HG02678 (cell line): ENCODE results near the gene ARHGAP15.

Source experiments
- ATAC-seq: cut with Tn5 transposase; IDR thresholded peaks from one replicate; pipeline ENCODE4 v1.9.1; 2021; ENCODE audit warnings: mild to moderate bottlenecking, moderate library complexity; ENCODE audit not compliant: unreplicated experiment

Gene ARHGAP15

GRCh38 chr2:143333168-143333791 lies 204.1 kb downstream of the ARHGAP15 start:
- no peak for ATAC-seq

- ATAC-seq: no peak
Measured at GRCh38 chr2:143333847-143334246, 204.6 kb downstream of the ARHGAP15 start.

GRCh38 chr2:143334837-143335236 lies 205.6 kb downstream of the ARHGAP15 start:
- ATAC-seq: no peak

- no peak for ATAC-seq
Measured at GRCh38 chr2:143336719-143337210, 207.5 kb downstream of the ARHGAP15 start.

- ATAC-seq: no peak
Measured at GRCh38 chr2:143341478-143341877, 212.3 kb downstream of the ARHGAP15 start.

- no peak for ATAC-seq
Measured at GRCh38 chr2:143344780-143345179, 215.6 kb downstream of the ARHGAP15 start.

- no peak for ATAC-seq
Measured at GRCh38 chr2:143345887-143346787, 216.9 kb downstream of the ARHGAP15 start.

- no peak for ATAC-seq
Measured at GRCh38 chr2:143347271-143347695, 218.1 kb downstream of the ARHGAP15 start.

GRCh38 chr2:143347901-143348414 lies 218.7 kb downstream of the ARHGAP15 start:
- no peak for ATAC-seq

- no peak for ATAC-seq
Measured at GRCh38 chr2:143354050-143354750, 225.0 kb downstream of the ARHGAP15 start.

- no peak for ATAC-seq
Measured at GRCh38 chr2:143355870-143356269, 226.7 kb downstream of the ARHGAP15 start.

GRCh38 chr2:143356336-143356735 lies 227.1 kb downstream of the ARHGAP15 start:
- no peak for ATAC-seq

GRCh38 chr2:143356736-143357446 lies 227.7 kb downstream of the ARHGAP15 start:
- no peak for ATAC-seq

- ATAC-seq: no peak
Measured at GRCh38 chr2:143357966-143358365, 228.7 kb downstream of the ARHGAP15 start.

GRCh38 chr2:143361346-143361745 lies 232.1 kb downstream of the ARHGAP15 start:
- ATAC-seq: no peak

GRCh38 chr2:143371616-143372015 lies 242.4 kb downstream of the ARHGAP15 start:
- no peak for ATAC-seq

- no peak for ATAC-seq
Measured at GRCh38 chr2:143375384-143375880, 246.2 kb downstream of the ARHGAP15 start.

- no peak for ATAC-seq
Measured at GRCh38 chr2:143378996-143379395, 249.8 kb downstream of the ARHGAP15 start.

GRCh38 chr2:143379955-143380354 lies 250.7 kb downstream of the ARHGAP15 start:
- ATAC-seq: no peak

- no peak for ATAC-seq
Measured at GRCh38 chr2:143382573-143382972, 253.4 kb downstream of the ARHGAP15 start.
